H4 (cell line): ENCODE measurements around the gene SAMD8. TPM values are rescaled to one million over a fixed set of nuclear protein-coding genes. Genes with fewer than 3 reads are reported as not detected.
"Not testable (repeated sequence)": the region's sequence is repeated elsewhere in the genome, so short reads cannot be mapped to it uniquely, and the experiment has no call there.

Experiments used
- DNase-seq: peaks from one replicate; pipeline ENCODE4 v3.0.0-alpha.2; 2015; ENCODE audit warnings: low spot score
- total RNA-seq: library from RNA; depleted of rRNA; stranded (reverse); fragments of >200 nt; shearing (Covaris generic); gene quantifications from 2 replicates; pipeline ENCODE4 v1.2.3, GENCODE V29; 2014

The SAMD8 gene
- total RNA-seq, 1 experiment from 2014 or later = 11.2 TPM

- no peak for DNase-seq
Measured at GRCh38 chr10:75137533-75138438, 26.3 kb downstream of the SAMD8 start.

GRCh38 chr10:75140246-75140645, 28.8 kb downstream of the SAMD8 start:
- no peak for DNase-seq

GRCh38 chr10:75143353-75143752, 31.9 kb downstream of the SAMD8 start:
- no peak for DNase-seq

GRCh38 chr10:75145590-75145989, 34.1 kb downstream of the SAMD8 start:
- no peak for DNase-seq

GRCh38 chr10:75146780-75147179, 35.3 kb downstream of the SAMD8 start:
- no peak for DNase-seq

GRCh38 chr10:75150656-75151055, 39.2 kb downstream of the SAMD8 start:
- no peak for DNase-seq

- DNase-seq = no peak
Measured at GRCh38 chr10:75159519-75159918, 48.1 kb downstream of the SAMD8 start.

- DNase-seq = peak; percentile 42
Measured at GRCh38 chr10:75165684-75166622, 54.5 kb downstream of the SAMD8 start.

- DNase-seq = no peak
Measured at GRCh38 chr10:75166623-75166972, 55.1 kb downstream of the SAMD8 start.

GRCh38 chr10:75168275-75168674, 56.8 kb downstream of the SAMD8 start:
- DNase-seq = no peak

- DNase-seq = no peak
Measured at GRCh38 chr10:75170215-75170614, 58.8 kb downstream of the SAMD8 start.

- no peak for DNase-seq
Measured at GRCh38 chr10:75175046-75175445, 63.6 kb downstream of the SAMD8 start.

GRCh38 chr10:75176046-75176445, 64.6 kb downstream of the SAMD8 start:
- DNase-seq = no peak

- no peak for DNase-seq
Measured at GRCh38 chr10:75176736-75177135, 65.3 kb downstream of the SAMD8 start.

GRCh38 chr10:75179657-75180177, 68.3 kb downstream of the SAMD8 start:
- no peak for DNase-seq

GRCh38 chr10:75180592-75180991, 69.1 kb downstream of the SAMD8 start:
- no peak for DNase-seq

GRCh38 chr10:75181073-75181472, 69.6 kb downstream of the SAMD8 start:
- no peak for DNase-seq

GRCh38 chr10:75186310-75186709, 74.9 kb downstream of the SAMD8 start:
- no peak for DNase-seq

GRCh38 chr10:75187961-75188426, 76.5 kb downstream of the SAMD8 start:
- DNase-seq = peak; percentile 66

GRCh38 chr10:75188522-75188921, 77.1 kb downstream of the SAMD8 start:
- DNase-seq = not testable (repeated sequence)

GRCh38 chr10:75189266-75190096, 78.0 kb downstream of the SAMD8 start:
- no peak for DNase-seq
